ENCODE results near the gene RGL1.

RGL1 gene

DNA sequence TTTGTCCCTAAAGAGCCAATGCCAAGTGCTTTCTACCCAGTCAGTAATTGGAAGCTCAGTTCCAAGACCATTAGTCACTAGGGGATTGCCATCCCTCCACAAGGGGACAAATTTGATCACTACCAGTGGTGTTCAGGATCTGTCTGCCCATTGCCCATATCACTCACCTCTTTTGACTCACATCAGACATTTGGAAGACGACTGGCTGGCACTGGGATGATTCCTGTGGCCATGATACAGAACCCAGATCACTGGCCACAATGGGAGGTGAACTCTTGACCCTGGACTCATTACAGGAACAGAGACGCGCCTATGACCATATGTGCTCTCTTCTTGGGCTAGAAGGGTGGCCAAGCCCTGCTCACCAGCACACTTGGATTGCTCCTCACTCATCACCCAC is 161.6 kb downstream of the RGL1 start:
- Histone ChIP-seq H3K4me1 (ENCODE audit: insufficient read depth, low read length, poor library complexity, severe bottlenecking) (no peaks in the 10 kb centered on the region), H3K9me2 (replicated peaks; ENCODE audit: low read depth, low read length) (no peaks in the 10 kb centered on the region), H3K27me3 (ENCODE audit: insufficient read depth, low read length, poor library complexity, severe bottlenecking) (no peaks in the 10 kb centered on the region), H2AFZ (ENCODE audit: low read length) (no peak overlapping the region), H4K20me1 (ENCODE audit: insufficient read depth, low read length, poor library complexity, severe bottlenecking) (no peaks in the 10 kb centered on the region), H3K79me2 (ENCODE audit: insufficient read depth, low read length) (no peaks in the 10 kb centered on the region), H3K4me3 (ENCODE audit: low read length, poor library complexity, severe bottlenecking) (no peak overlapping the region), H3K4me2 (ENCODE audit: low read depth, low read length, poor library complexity, severe bottlenecking) (no peak overlapping the region), H3F3A (ENCODE audit: low read depth) (no peaks in the 10 kb centered on the region), H3K9me3 (ENCODE audit: insufficient read depth, low read depth, low read length) (no peaks in the 10 kb centered on the region), H3K36me3 (ENCODE audit: insufficient read depth, low read length) (no peaks in the 10 kb centered on the region), H3K9ac (ENCODE audit: low read depth, low read length, poor library complexity, severe bottlenecking) (no peak overlapping the region)
- TF ChIP-seq, protein P1, sequence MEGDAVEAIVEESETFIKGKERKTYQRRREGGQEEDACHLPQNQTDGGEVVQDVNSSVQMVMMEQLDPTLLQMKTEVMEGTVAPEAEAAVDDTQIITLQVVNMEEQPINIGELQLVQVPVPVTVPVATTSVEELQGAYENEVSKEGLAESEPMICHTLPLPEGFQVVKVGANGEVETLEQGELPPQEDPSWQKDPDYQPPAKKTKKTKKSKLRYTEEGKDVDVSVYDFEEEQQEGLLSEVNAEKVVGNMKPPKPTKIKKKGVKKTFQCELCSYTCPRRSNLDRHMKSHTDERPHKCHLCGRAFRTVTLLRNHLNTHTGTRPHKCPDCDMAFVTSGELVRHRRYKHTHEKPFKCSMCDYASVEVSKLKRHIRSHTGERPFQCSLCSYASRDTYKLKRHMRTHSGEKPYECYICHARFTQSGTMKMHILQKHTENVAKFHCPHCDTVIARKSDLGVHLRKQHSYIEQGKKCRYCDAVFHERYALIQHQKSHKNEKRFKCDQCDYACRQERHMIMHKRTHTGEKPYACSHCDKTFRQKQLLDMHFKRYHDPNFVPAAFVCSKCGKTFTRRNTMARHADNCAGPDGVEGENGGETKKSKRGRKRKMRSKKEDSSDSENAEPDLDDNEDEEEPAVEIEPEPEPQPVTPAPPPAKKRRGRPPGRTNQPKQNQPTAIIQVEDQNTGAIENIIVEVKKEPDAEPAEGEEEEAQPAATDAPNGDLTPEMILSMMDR (conservative IDR thresholded peaks at IDR 0.05; ENCODE audit: low read length) = no peak
- TF ChIP-seq EZH2phosphoT487 (IDR thresholded peaks at IDR 0.05; ENCODE audit: borderline replicate concordance) = no peak

DNA sequence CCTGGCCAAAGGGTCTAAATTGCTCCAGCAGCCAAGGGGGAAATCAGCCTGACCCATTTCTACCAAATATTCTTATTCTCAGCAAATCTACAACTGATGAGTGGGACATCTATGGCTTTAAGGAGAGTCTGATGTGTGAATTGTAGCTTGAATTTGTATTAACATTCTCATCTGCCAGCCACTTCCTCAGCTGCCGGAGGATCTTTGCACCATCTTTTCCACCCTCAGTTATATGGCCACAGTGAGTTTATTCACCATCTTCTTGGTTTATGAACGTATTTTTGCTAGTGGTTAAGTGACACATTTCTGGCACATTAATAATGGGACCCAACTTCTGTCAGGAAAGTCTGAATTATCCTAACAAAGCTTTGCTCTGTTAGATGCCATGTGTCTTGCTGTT is 163.0 kb downstream of the RGL1 start:
- Histone ChIP-seq H3F3A (ENCODE audit: low read depth) (no peaks in the 10 kb centered on the region), H3K9me3 (ENCODE audit: insufficient read depth, low read depth, low read length) (no peaks in the 10 kb centered on the region), H3K4me1 (ENCODE audit: insufficient read depth, low read length, poor library complexity, severe bottlenecking) (no peaks in the 10 kb centered on the region), H3K9ac (ENCODE audit: low read depth, low read length, poor library complexity, severe bottlenecking) (no peak overlapping the region), H2AFZ (ENCODE audit: low read length) (no peak overlapping the region), H3K27me3 (ENCODE audit: insufficient read depth, low read length, poor library complexity, severe bottlenecking) (no peaks in the 10 kb centered on the region), H3K4me3 (ENCODE audit: low read length, poor library complexity, severe bottlenecking) (no peak overlapping the region), H4K20me1 (ENCODE audit: insufficient read depth, low read length, poor library complexity, severe bottlenecking) (no peaks in the 10 kb centered on the region), H3K9me2 (replicated peaks; ENCODE audit: low read depth, low read length) (no peaks in the 10 kb centered on the region), H3K4me2 (ENCODE audit: low read depth, low read length, poor library complexity, severe bottlenecking) (no peak overlapping the region), H3K36me3 (ENCODE audit: insufficient read depth, low read length) (no peaks in the 10 kb centered on the region), H3K79me2 (ENCODE audit: insufficient read depth, low read length) (no peaks in the 10 kb centered on the region)
- TF ChIP-seq, protein P1 (conservative IDR thresholded peaks at IDR 0.05; ENCODE audit: low read length) = no peak
- no peak for TF ChIP-seq EZH2phosphoT487 (IDR thresholded peaks at IDR 0.05; ENCODE audit: borderline replicate concordance)

DNA sequence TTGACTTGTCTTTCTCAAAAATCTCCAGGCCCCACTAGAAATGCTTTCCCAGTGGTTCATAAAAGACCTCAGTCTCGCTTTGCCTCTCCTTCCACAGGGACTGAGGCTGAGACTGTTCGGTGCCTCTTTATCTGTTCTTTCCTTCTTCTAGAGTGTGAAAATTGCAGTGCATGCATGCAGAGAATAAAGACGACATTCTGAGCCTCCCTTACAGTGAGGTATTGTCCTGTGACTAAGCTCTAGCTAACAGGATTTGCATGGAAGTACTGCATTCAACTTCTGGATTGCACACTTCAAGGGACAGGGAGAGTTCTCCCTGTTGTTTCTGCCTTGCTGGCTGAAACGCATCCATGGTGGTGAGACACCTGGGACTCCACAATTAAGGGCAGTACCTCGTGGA is 163.5 kb downstream of the RGL1 start:
- H3K9me2 ChIP-seq (replicated peaks; ENCODE audit: low read depth, low read length) = no peaks in the 10 kb centered on the region
- no peaks in the 10 kb centered on the region for H3K79me2 ChIP-seq (ENCODE audit: insufficient read depth, low read length)
- H3K27me3 ChIP-seq (ENCODE audit: insufficient read depth, low read length, poor library complexity, severe bottlenecking) = no peaks in the 10 kb centered on the region
- H3F3A ChIP-seq (ENCODE audit: low read depth) = no peaks in the 10 kb centered on the region
- H3K36me3 ChIP-seq (ENCODE audit: insufficient read depth, low read length) = no peaks in the 10 kb centered on the region
- no peak overlapping the region for H3K4me2 ChIP-seq (ENCODE audit: low read depth, low read length, poor library complexity, severe bottlenecking)
- H3K9me3 ChIP-seq (ENCODE audit: insufficient read depth, low read depth, low read length) = no peaks in the 10 kb centered on the region
- TF ChIP-seq EZH2phosphoT487 (IDR thresholded peaks at IDR 0.05; ENCODE audit: borderline replicate concordance) = no peak
- TF ChIP-seq, protein P1 (conservative IDR thresholded peaks at IDR 0.05; ENCODE audit: low read length) = no peak
- no peaks in the 10 kb centered on the region for H4K20me1 ChIP-seq (ENCODE audit: insufficient read depth, low read length, poor library complexity, severe bottlenecking)
- H3K9ac ChIP-seq (ENCODE audit: low read depth, low read length, poor library complexity, severe bottlenecking) = no peak overlapping the region
- no peak overlapping the region for H2AFZ ChIP-seq (ENCODE audit: low read length)
- no peak overlapping the region for H3K4me3 ChIP-seq (ENCODE audit: low read length, poor library complexity, severe bottlenecking)
- no peaks in the 10 kb centered on the region for H3K4me1 ChIP-seq (ENCODE audit: insufficient read depth, low read length, poor library complexity, severe bottlenecking)
